Colonic mucosa (tissue), 4 donors: ENCODE results near the gene G6PC1. TPM values are rescaled to one million over a fixed set of nuclear protein-coding genes. Genes with fewer than 3 reads are reported as not detected.
A peak's percentile ranks its signal among the peaks of the same experiment; 100 is the strongest.
"Not testable (repeated sequence)": the region's sequence is repeated elsewhere in the genome, so short reads cannot be mapped to it uniquely, and the experiment has no call there.

Source experiments
- DNase-seq: peaks from one replicate; pipeline ENCODE4 v3.0.0-alpha.2; 2020
- H3K27ac ChIP-seq: fragments of 200-600 bp; one replicate; pipeline ENCODE4 v1.8.0; 2021
- H3K27me3 ChIP-seq: fragments of 200-600 bp; one replicate; pipeline ENCODE4 v1.8.0; 2021
- H3K36me3 ChIP-seq: fragments of 200-600 bp; one replicate; pipeline ENCODE4 v1.8.0; 2021
- H3K4me1 ChIP-seq: fragments of 200-600 bp; one replicate; pipeline ENCODE4 v1.8.0; 2021; ENCODE audit warnings: mild to moderate bottlenecking
- H3K4me3 ChIP-seq: fragments of 200-600 bp; one replicate; pipeline ENCODE4 v1.8.0; 2021
- H3K9ac ChIP-seq, 2 donors: one replicate each; pipeline ENCODE4 v1.7.0; 2013; ENCODE audit warnings: control low read depth in 2 of 2, low read depth in 2 of 2, low read length in 2 of 2
- H3K9me3 ChIP-seq: fragments of 200-600 bp; one replicate; pipeline ENCODE4 v1.8.0; 2021
- CTCF ChIP-seq: fragments of 200-600 bp; IDR thresholded peaks from one replicate; pipeline ENCODE4 v1.8.0; 2022; ENCODE audit warnings: antibody characterized with exemption, mild to moderate bottlenecking
- intact Hi-C: fragments of 100-400 bp; cut with DNase I; formaldehyde crosslinking; loops from one replicate; pipeline ENCODE4 v1.14.1; 2022
- total RNA-seq, 2 donors: library from RNA; stranded (reverse); fragmentation: NEBNext Ultra II Directional in 1 of 2; extraction: Animal tissue kit (Norgen Biotek cat#: 25700) in 1 of 2; gene quantifications; one replicate each; pipeline ENCODE4 v1.2.1, GENCODE V29; 2021
- donor health status: healthy.
- donor health status: DM: no; HTN: no; CAD: no.
- donor health status: DM: no; HTN: no; CAD: no.

G6PC1 gene
- total RNA-seq = under 1 TPM in 1 of 2 donors, not detected in 1; 0.40 TPM

GRCh38 chr17:42900460-42901331 is at the start of gene G6PC1:
G6PC1 (plus strand) TSS chr17:42900799; CDS start chr17:42900877, 78 bp downstream.
- Histone ChIP-seq H3K4me3 (no peak within 1 kb of the TSS), H3K4me1 (no peaks in the 10 kb centered on the region), H3K36me3 (no peaks in the 10 kb centered on the region), H3K27me3 (peaks cover 7% of the 10 kb centered on the region), H3K9ac (no peak within 1 kb of the TSS), H3K27ac (no peak within 1 kb of the TSS), H3K9me3 (no peaks in the 10 kb centered on the region)
- intact Hi-C loops = no loop called here
- DNase-seq = no peak
- no peak for TF ChIP-seq CTCF

- intact Hi-C loops = no loop called here
- Histone ChIP-seq H3K36me3 (no peaks in the 10 kb centered on the region), H3K27ac (peak within 1 kb of the TSS; percentile 12), H3K9me3 (no peaks in the 10 kb centered on the region), H3K9ac (peak within 1 kb of the TSS; percentile 20 to 47), H3K4me1 (no peaks in the 10 kb centered on the region), H3K27me3 (no peaks in the 10 kb centered on the region), H3K4me3 (no peak within 1 kb of the TSS)
- no peak for TF ChIP-seq CTCF
- DNase-seq = peak; percentile 33
Measured at GRCh38 chr17:42850954-42851353, 49.6 kb upstream of the G6PC1 start, which contains the start of gene AOC3. AOC3 (plus strand) TSS chr17:42851199; CDS start chr17:42851344, 145 bp downstream.

GRCh38 chr17:42851371-42852240 is 49.0 kb upstream of the G6PC1 start:
- intact Hi-C loops, DNase-seq, H3K9me3 ChIP-seq, H3K4me3 ChIP-seq, H3K4me1 ChIP-seq, H3K27ac ChIP-seq, H3K36me3 ChIP-seq, H3K27me3 ChIP-seq: not testable (repeated sequence)
- H3K9ac ChIP-seq = peak overlapping the region; percentile 20 to 47

GRCh38 chr17:42852351-42852750 is 48.2 kb upstream of the G6PC1 start:
- no peaks in the 10 kb centered on the region for H3K9me3 ChIP-seq
- no peaks in the 10 kb centered on the region for H3K27me3 ChIP-seq
- DNase-seq = no peak
- no peak for TF ChIP-seq CTCF
- no peaks in the 10 kb centered on the region for H3K4me1 ChIP-seq
- H3K9ac ChIP-seq = no peak overlapping the region
- intact Hi-C loops = no loop called here
- H3K27ac ChIP-seq = peak overlapping the region; percentile 44
- H3K4me3 ChIP-seq = no peak overlapping the region
- no peaks in the 10 kb centered on the region for H3K36me3 ChIP-seq

GRCh38 chr17:42853004-42853403 is 47.6 kb upstream of the G6PC1 start:
- Histone ChIP-seq H3K4me3 (peak overlapping the region; percentile 24), H3K9ac (peak overlapping the region in 1 of 2 donors; percentile 1), H3K27ac (peak overlapping the region; percentile 44), H3K4me1 (no peaks in the 10 kb centered on the region), H3K9me3 (no peaks in the 10 kb centered on the region), H3K36me3 (no peaks in the 10 kb centered on the region), H3K27me3 (no peaks in the 10 kb centered on the region)
- no peak for DNase-seq
- intact Hi-C loops = no loop called here
- no peak for TF ChIP-seq CTCF
